ENCODE results near the gene PDZD4. TPM values are rescaled to one million over a fixed set of nuclear protein-coding genes. Genes with fewer than 3 reads are reported as not detected.
"Not testable (repeated sequence)": the region's sequence is repeated elsewhere in the genome, so short reads cannot be mapped to it uniquely, and the experiment has no call there.

PDZD4 gene
- total RNA-seq, 1 donor from 2014 or later: 7.7 TPM

DNA sequence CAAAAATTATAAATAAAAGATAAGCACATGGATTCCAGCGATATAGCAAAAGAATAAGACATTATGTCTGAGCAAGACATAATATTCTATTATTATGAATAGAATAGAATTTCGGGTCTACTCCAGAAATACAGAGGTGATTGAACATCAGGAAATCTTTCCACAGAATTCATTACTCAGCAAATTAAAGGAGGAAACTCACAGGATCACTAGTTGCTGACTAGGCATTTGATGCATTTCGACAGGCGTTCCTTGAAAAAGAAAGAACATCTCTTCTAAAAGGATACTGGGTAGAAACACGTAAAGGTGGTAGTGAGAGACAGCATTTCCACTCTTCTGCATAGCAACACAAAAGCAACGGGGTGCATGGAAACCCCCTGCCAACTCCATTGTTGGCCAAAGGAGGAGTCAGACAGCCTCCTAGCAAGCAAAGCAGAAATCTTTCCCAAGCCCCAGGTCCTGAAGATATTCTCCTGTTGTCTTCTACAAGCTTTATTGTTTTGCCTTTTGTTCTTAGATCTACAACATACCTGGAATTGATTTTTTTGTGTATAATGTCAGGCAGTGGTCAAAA lies 14.3 kb upstream of the PDZD4 start:
- DNase-seq (ENCODE audit: low spot score): no peak

DNA sequence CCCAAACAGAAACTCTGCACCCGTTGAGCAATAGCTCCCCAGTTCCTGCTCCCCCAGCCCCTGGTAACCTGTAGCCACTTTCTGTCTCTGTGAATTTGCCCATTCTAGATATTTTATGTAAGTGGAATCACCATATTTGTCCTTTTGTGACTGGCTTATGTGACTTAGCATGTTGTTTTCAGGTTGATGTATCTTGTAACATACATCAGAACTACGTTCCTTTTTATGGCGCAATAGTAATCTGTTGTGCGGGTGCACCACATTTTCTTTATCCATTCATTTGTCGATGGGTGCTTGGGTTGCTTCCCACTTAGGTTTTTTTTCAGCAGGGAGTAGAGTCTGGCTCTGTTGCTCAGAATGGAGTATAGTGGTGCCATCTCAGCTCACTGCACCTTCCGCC lies 6.6 kb upstream of the PDZD4 start:
- no peak for DNase-seq (ENCODE audit: low spot score)

GRCh38 chrX:153832728-153833127 lies 2.4 kb upstream of the PDZD4 start:
- DNase-seq (ENCODE audit: low spot score): no peak

- DNase-seq (ENCODE audit: low spot score): no peak
Observed at GRCh38 chrX:153831429-153832150, 1.2 kb upstream of the PDZD4 start.

DNA sequence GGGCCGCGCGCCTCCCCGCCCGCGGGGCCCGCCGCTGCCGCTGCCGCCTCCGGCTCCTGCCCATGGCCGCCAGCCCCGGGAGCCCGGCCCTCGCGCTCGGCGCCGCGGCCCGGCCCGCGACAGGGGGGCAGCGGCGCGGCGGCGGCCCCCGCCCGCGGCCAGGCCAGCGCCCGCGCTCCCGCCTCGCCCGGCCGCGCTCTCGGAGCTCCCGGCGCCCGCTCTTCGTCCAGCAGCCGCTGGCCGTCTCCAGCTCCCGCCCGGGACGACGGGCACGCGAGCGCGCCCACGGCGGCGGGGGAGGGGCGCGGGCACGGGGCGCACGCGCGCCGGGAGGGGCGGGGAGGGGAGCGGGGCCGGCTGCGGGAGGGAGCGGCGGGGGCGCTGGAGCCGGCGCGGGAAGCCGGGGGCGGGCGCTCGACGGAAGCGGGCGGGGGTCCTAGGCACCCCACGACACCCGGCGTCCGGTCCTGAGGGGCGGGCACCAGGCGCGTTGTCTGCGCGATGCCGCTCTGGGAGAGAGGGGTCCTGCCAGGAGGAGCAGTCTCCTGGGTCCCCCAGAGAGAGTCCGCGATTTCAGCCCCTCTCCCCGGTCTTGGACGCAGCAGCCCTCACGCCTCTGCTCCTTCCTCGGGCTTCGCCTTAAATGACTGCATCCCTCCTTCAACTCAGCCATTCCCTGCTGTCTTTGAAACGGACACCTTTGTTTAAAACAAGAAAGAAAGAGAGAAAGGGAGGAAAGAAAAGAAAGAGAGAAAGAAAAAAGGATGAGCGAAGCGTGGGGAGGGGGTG lies 490 bp upstream of the PDZD4 start:
- no peak for DNase-seq (ENCODE audit: low spot score)

DNA sequence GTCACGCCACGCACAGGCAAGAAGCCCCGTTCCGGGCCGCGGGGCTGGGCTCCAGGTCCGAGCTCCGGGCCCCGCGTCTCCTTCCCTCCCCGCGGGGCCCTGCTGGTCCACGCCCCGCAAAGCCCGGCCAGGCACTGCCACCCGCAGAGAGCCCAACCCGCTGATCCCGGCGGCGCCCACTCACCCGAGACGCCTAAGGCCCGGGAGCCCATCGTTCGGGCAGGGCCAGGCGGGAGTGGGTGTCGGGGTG lies 870 bp downstream of the PDZD4 start:
- no peak for DNase-seq (ENCODE audit: low spot score)

GRCh38 chrX:153828723-153829548 lies 1.4 kb downstream of the PDZD4 start:
- no peak for DNase-seq (ENCODE audit: low spot score)

DNA sequence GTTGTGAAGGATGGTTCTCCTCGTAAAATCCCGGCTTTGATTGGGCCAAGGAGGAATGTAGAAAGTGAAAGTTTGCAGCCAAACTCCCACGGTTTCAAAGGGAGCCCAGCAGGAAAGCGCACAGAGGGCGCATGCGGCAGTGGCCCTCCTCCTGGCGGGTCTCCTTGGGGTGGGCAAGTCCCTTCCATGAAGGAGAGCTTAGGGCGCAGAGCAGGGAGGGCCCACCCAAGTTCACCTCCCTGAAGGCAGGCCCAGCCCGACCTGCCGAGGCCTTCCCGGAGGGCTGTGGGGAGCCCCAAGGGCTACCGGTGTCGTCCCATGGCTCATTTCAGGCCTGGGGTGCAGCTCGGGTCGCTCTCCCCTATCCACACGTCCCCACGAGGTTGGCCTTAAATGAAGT lies 2.0 kb downstream of the PDZD4 start:
- no peak for DNase-seq (ENCODE audit: low spot score)

- DNase-seq (ENCODE audit: low spot score): no peak
Observed at GRCh38 chrX:153827903-153828302, 2.4 kb downstream of the PDZD4 start.

DNA sequence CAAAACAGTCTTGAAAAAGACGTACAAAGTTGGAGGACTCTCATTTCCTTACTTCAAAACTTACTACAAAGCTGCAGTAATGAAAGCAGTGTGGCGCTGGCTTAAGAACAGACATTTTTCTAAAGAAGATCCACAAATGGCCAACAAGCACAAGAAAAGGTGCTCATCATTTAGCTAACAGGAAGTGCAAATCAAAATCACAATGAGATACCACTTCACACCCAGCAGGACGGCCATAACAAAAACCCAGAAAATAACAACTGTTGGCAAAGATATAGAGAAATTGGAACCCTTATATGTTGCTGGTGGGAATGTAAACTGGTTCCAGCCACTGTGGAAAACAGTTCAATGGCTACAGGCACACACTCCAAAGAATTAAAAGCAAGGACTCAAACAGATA lies 3.3 kb downstream of the PDZD4 start:
- DNase-seq (ENCODE audit: low spot score): no peak

DNA sequence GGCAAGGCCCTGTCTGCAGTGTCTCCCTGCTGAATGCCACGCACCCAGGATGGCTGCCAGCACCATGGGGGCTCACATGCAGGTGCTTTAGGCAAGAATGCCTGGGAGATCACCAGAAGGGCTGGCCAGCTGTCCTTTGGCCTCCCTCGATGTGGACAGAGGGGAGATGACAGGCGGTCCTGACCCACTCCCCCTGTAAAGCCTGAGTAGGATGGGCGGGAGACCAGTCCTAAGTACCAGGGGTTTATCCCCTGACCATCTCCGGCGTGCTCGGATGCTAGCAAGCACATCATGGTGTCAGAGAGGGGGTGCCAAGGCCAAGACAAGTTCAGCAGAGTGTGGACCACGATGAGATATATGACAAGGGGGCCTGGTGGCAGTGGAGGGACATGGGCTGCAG lies 5.3 kb downstream of the PDZD4 start:
- DNase-seq (ENCODE audit: low spot score): no peak

GRCh38 chrX:153824348-153824747 lies 6.0 kb downstream of the PDZD4 start:
- DNase-seq (ENCODE audit: low spot score): no peak

DNA sequence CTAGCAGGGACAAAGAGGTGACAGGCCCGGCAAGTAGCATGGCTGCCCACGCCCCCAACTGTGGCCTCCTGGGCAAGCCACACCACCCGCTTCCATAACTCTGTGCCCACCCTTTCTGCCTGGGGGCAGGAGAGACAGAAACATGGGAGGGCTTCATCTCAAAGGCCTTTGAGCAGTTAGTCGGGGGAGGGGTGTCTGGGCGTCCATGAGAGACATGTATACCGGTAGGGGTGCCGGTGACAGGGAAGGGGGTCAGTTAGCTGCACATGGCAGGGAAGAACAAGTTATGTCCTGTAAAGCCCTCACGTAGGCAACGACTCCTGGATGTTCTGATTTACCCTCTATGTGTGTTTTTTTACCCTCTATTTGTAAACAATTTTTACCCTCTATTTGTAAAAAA lies 9.3 kb downstream of the PDZD4 start:
- no peak for DNase-seq (ENCODE audit: low spot score)

GRCh38 chrX:153820601-153821000 lies 9.7 kb downstream of the PDZD4 start:
- no peak for DNase-seq (ENCODE audit: low spot score)

DNA sequence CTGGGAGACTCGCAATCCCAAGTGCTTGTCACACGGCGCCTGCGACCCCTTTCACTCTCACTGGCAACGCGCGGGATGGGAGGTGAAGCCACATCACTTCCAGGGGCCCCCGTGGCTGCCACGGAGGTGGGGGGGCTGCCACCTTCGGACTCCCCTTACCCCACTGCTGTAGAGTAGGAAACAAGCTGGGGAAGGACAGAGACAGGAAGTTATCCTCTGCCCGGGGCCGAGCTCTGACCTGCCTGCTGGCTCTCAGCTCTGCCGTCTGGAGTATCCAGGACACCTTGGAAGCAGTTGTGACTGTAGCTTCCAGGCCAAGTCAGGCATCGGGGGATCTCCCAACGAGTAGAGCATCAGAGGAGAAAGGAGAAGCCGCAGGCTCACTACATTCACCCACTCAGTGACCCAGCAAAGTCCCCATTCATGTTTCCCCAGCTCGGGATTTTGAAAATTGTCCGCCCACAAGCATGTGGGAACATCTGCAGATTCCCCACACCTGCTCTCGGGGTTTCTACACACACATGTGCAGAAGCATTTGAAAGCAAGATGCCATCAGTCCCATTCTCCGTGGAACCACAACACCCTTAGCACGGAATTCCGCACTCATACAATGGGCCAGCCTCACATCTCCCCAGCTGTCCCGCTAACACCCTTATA lies 10.8 kb downstream of the PDZD4 start:
- no peak for DNase-seq (ENCODE audit: low spot score)

GRCh38 chrX:153818571-153819383 lies 11.6 kb downstream of the PDZD4 start:
- peak; percentile 19 for DNase-seq (ENCODE audit: low spot score)

- not testable (repeated sequence) for DNase-seq (ENCODE audit: low spot score)
Observed at GRCh38 chrX:153818064-153818463, 12.3 kb downstream of the PDZD4 start.

DNA sequence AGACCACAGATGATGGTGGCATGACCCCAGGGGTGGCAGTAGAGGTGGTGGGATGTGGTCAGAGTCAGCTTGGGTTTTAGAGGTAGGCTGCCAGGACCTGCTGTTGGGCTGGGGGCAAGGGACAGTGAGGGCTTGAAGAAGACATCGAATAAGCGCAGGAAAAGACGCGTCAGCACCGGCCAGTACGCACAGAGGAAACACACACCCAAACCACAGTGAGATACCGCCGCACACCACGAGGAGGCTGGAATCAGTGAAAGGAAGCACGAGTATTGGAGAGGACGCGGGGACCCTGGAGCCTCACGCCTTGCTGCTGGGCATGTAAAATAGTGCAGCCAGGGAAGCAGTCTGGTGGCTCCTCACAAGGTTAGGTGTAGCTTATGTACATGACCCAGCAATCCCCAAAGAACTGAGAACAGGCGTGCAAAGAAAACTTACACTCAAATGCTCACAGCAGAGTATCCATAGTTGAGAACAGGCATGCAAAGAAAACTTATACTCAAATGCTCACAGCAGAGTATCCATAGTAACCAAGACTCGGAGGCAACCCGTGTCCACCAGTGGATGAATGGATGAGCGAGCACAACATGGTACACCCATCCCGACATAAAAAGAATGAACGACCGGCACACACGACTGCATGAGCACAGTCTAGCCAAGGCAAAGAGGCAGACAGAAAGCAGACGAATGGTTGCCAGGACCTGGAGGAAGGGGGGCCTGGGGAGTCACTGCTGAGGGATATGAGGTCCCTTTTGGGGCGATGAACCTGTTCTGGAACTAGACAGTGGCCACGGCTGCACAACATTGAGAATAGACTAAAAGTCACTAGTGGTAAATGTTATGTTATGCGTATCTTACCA lies 13.3 kb downstream of the PDZD4 start:
- DNase-seq (ENCODE audit: low spot score): no peak

GRCh38 chrX:153814591-153815315 lies 15.6 kb downstream of the PDZD4 start:
- no peak for DNase-seq (ENCODE audit: low spot score)
